A673 (cell line): Measurements from ENCODE around the gene FNDC3B.

Experiments used
- CTCF ChIP-seq: fragments of 300-800, 200-600 bp; sonication (generic); conservative IDR thresholded peaks from 2 replicates; pipeline ENCODE4 v1.5.1; 2017; ENCODE audit warnings: low read depth, mild to moderate bottlenecking, antibody characterized with exemption, low read length, moderate library complexity, mixed read lengths
- EZH2 ChIP-seq: fragments of 200-600 bp; sonication (generic); IDR thresholded peaks from 2 replicates; pipeline ENCODE4 v1.6.1; 2017; ENCODE audit warnings: borderline replicate concordance, low read depth, mild to moderate bottlenecking, mixed read lengths, antibody characterized with exemption, low read length; ENCODE audit not compliant: poor library complexity, severe bottlenecking

- TF ChIP-seq CTCF (no peak), EZH2 (no peak)
These were observed 213.8 kb downstream of the FNDC3B start for GRCh38 chr3:172253200-172253599.
